Activated B cell treated with CpG ODN at 0.5 μM for 24 hours (primary cell): ENCODE results near the gene ENTPD8. TPM values are rescaled to one million over a fixed set of nuclear protein-coding genes. Genes with fewer than 3 reads are reported as not detected.

Experiments
- ATAC-seq: fragments of 200-7000 bp; cut with Tn5 transposase; one replicate; pipeline ENCODE4 v1.10.0; 2021; ENCODE audit warnings: low read depth, mild to moderate bottlenecking, moderate library complexity
- CTCF ChIA-PET: fragments of 350-600 bp; sonication (Branson Sonifier 250); formaldehyde crosslinking; loops from one replicate; lab custom pipeline; 2021; ENCODE audit warnings: antibody characterized with exemption; lab: Charles Lee
- POLR2A ChIA-PET: fragments of 350-600 bp; sonication (Branson Sonifier 250); formaldehyde crosslinking; loops from one replicate; lab custom pipeline; 2021; ENCODE audit warnings: antibody characterized with exemption; lab: Charles Lee
- DNase-seq: peaks from one replicate; pipeline ENCODE4 v3.0.0; 2022
- H3K27ac Mint-ChIP-seq: one replicate; pipeline ENCODE4 v1.8.0; 2020; ENCODE audit warnings: mixed read lengths
- H3K27me3 Mint-ChIP-seq: one replicate; pipeline ENCODE4 v1.8.0; 2021; ENCODE audit warnings: mixed read lengths
- H3K36me3 Mint-ChIP-seq: one replicate; pipeline ENCODE4 v1.8.0; 2021; ENCODE audit warnings: low read depth, mixed read lengths
- H3K4me1 Mint-ChIP-seq: one replicate; pipeline ENCODE4 v1.8.0; 2021; ENCODE audit warnings: mixed read lengths
- H3K4me3 Mint-ChIP-seq: one replicate; pipeline ENCODE4 v1.8.0; 2020; ENCODE audit warnings: mild to moderate bottlenecking, mixed read lengths
- H3K9me3 Mint-ChIP-seq: one replicate; pipeline ENCODE4 v1.8.0; 2020; ENCODE audit warnings: mixed read lengths
- CTCF ChIP-seq: fragments of 200-600 bp; IDR thresholded peaks from one replicate; pipeline ENCODE4 v1.8.0; 2022; ENCODE audit warnings: antibody characterized with exemption, mild to moderate bottlenecking
- intact Hi-C: fragments of 100-400 bp; cut with micrococcal nuclease; formaldehyde crosslinking; loops from one replicate; pipeline ENCODE4 v1.15.1; 2024
- total RNA-seq: library from RNA; stranded (reverse); gene quantifications from 2 replicates; pipeline ENCODE4 v1.2.3, GENCODE V29; 2022

The ENTPD8 gene
- total RNA-seq, 1 donor from 2014 or later = not detected

- H3K36me3 Mint-ChIP-seq = peaks cover 7% of the 10 kb centered on the region
- ChIA-PET POLR2A (no interaction called here), CTCF (no interaction called here)
- peaks cover 29% of the 10 kb centered on the region for H3K4me1 Mint-ChIP-seq
- intact Hi-C loops = no loop called here
- no peak overlapping the region for H3K27ac Mint-ChIP-seq
- DNase-seq = no peak
- H3K9me3 Mint-ChIP-seq = peaks cover 6% of the 10 kb centered on the region
- no peak overlapping the region for H3K4me3 Mint-ChIP-seq
- no peak for ATAC-seq
- no peak for TF ChIP-seq CTCF
- H3K27me3 Mint-ChIP-seq = no peaks in the 10 kb centered on the region
Measured at GRCh38 chr9:137398561-137399468, 42.3 kb downstream of the ENTPD8 start.

GRCh38 chr9:137397675-137398423 lies 43.3 kb downstream of the ENTPD8 start:
- no peaks in the 10 kb centered on the region for H3K27me3 Mint-ChIP-seq
- TF ChIP-seq CTCF = no peak
- peaks cover 29% of the 10 kb centered on the region for H3K4me1 Mint-ChIP-seq
- H3K36me3 Mint-ChIP-seq = peaks cover 7% of the 10 kb centered on the region
- CTCF ChIA-PET = no interaction called here
- peaks cover 6% of the 10 kb centered on the region for H3K9me3 Mint-ChIP-seq
- no peak overlapping the region for H3K4me3 Mint-ChIP-seq
- DNase-seq (no peak), ATAC-seq (no peak)
- POLR2A ChIA-PET = no interaction called here
- no peak overlapping the region for H3K27ac Mint-ChIP-seq
- intact Hi-C loops = no loop called here

GRCh38 chr9:137396634-137397367 lies 44.4 kb downstream of the ENTPD8 start:
- Mint-ChIP-seq H3K27me3 (no peaks in the 10 kb centered on the region), H3K9me3 (no peaks in the 10 kb centered on the region), H3K4me3 (no peak overlapping the region), H3K4me1 (peaks cover 21% of the 10 kb centered on the region), H3K27ac (no peak overlapping the region), H3K36me3 (peaks cover 6% of the 10 kb centered on the region)
- ChIA-PET POLR2A (no interaction called here), CTCF (no interaction called here)
- no peak for DNase-seq
- intact Hi-C loops = no loop called here
- ATAC-seq = no peak
- no peak for TF ChIP-seq CTCF

GRCh38 chr9:137396227-137396626 lies 44.9 kb downstream of the ENTPD8 start:
- peaks cover 21% of the 10 kb centered on the region for H3K4me1 Mint-ChIP-seq
- H3K4me3 Mint-ChIP-seq = no peak overlapping the region
- ChIA-PET CTCF (no interaction called here), POLR2A (interaction anchor here (0.5 kb wide), 1 partner anchor 119 kb away, joined by 3 read pairs; the partner anchor contains the start of gene TOR4A)
- TF ChIP-seq CTCF = no peak
- no peak for ATAC-seq
- H3K27ac Mint-ChIP-seq = no peak overlapping the region
- intact Hi-C loops = no loop called here
- DNase-seq = no peak
- H3K9me3 Mint-ChIP-seq = no peaks in the 10 kb centered on the region
- no peaks in the 10 kb centered on the region for H3K27me3 Mint-ChIP-seq
- peaks cover 6% of the 10 kb centered on the region for H3K36me3 Mint-ChIP-seq
